Measurements from ENCODE around the gene WDR48.

Gene WDR48

DNA sequence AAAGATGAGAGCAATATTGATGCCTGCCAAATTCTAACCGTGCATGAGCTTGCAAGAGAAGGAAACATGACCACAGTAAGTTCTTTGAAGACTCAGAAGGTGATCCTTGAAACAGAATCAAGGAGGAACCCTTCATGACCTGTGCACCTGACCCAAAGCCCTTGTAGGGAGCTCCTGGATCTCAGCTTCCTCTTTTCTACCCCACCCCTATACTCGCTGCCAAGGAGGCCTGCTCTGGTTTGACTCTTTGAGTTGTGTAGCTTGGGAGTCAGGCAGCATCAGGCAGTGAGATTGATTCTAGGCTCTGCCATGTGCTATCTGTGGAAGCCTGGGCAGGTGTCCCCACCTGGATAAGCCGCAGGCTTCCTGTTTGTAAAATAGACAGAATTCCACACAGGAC lies 66.3 kb downstream of the WDR48 start:
- Mint-ChIP-seq H3K4me1 (no peaks in the 10 kb centered on the region), H3K4me3 (no peak overlapping the region), H3K27ac (no peak overlapping the region), H3K9me3 (no peaks in the 10 kb centered on the region), H3K36me3 (no peaks in the 10 kb centered on the region)
- ATAC-seq (no peak), DNase-seq (ENCODE audit: low spot score in 2 of 2) (no peak)

DNA sequence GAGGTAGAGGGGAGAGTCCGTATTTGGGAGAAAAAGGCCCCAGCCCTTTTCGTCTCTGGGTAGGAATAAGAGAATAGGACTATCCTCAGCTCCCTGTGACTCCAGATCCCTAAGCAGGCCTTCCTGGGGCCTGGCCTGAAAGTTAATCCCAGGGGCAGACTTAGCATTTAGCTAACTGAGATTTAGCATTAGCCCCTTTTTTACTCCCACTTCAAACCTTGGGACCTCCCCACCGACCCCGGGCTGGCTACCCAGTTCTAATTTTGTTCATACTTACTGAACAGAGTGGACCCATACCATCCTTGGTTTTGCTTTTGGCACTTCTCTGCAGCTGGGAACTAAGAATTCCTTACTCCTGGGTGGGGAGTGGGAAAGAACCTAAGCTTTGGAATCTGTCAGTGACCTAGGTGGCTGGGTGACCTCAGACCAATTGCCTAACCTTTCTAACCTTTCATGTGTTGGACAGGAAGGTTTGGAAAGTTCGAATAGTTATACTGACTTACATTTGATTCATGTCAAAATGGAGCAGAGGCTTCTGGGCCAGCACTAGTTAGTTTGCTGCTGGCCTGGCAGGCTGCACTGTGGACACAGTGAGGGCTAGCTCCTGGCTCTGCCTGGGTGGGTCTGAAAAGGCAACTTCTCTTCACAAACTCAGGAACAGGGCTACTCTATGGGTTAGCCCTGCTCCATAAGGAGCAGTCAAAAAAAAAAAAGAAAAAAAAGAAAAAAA lies 67.3 kb downstream of the WDR48 start:
- Mint-ChIP-seq H3K4me1 (no peaks in the 10 kb centered on the region), H3K27ac (no peak overlapping the region), H3K36me3 (no peaks in the 10 kb centered on the region), H3K4me3 (no peak overlapping the region), H3K9me3 (no peaks in the 10 kb centered on the region)
- ATAC-seq (no peak), DNase-seq (ENCODE audit: low spot score in 2 of 2) (no peak)

DNA sequence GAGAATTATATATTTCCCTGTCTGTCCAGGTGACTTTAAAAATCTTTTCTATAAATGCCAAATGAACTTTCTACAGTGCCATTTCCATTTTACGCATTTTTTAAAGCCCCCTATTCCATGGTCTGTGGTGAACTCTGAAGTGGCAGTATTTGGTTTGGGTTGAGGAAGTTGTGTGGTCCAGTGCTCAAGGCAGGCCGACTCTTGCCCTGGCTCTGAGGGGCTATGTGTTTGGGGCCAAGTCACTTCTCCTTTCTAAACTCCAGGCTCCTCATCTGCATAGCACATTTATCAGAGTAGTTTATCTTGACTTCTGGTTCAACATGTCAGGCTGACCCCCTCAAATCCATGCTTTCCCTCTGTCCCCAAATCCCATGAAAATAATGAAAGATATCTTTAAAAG lies 69.8 kb downstream of the WDR48 start:
- H3K4me1 Mint-ChIP-seq = peaks cover 4% of the 10 kb centered on the region
- ATAC-seq (no peak), DNase-seq (ENCODE audit: low spot score in 2 of 2) (no peak)
- H3K36me3 Mint-ChIP-seq = no peaks in the 10 kb centered on the region
- H3K9me3 Mint-ChIP-seq = no peaks in the 10 kb centered on the region
- no peak overlapping the region for H3K4me3 Mint-ChIP-seq
- H3K27ac Mint-ChIP-seq = peak overlapping the region; percentile 60

DNA sequence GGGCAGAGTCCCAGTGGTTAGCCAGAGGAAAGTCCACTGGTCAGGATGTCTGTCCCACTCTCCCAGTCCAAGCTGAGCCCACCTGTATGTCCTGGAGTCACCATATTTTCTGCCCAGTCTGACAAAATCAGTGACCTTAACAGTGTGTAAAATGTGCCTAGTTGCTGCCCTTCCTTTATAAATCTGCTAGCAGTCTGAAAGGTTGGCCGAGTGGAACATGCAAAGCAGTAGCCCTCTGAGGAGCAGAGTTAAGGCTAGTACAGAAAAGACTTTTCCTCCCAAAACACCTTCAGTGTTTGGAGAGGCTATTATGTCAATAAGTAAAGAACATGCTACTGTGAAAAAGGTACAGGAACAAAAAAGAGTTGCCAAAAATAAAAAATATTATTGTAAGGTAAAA lies 71.0 kb downstream of the WDR48 start:
- no peak for ATAC-seq

DNA sequence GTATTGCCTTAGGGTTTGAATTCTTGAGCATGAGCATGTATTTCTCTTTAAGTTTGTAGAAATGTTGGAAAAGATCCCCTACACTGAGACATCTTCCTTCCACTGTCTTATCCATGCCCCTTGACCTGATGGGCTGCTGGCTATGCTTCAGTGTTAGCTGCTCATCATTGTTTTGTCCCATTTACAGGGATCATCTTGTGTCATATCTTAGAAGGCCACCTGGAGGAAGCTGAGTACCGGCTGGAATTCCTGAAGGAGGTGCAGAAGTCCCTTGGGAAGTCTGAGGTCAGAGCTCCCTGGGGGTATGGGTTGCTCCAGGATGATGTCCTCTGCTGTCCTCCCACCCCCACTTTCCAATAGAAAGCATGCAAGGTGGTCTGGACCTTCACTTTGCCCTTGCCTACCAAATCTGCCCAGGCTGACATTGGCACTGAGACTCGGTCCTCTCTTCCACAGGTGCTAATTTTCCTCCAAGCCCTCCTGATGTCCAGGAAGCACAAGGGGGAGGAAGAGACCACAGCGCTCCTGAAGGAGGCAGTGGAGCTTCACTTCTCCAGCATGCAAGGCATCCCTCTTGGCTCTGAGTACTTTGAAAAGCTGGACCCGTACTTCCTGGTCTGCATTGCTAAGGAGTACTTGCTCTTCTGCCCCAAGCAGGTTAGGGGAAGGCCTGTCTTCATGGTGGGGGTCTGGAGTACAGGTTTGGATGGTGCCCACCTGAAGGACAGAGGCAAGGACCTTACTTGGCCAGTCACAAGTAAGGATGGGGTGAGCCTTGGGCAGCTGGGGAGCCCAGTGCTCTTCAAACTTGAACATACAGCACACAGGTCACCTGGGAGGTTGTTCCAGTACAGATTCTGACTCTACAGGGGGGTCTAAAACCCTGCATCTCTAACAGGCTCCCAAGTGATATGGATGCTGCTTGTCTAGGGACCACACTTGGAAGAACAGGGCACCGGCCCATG lies 73.3 kb downstream of the WDR48 start:
- ATAC-seq (no peak), DNase-seq (ENCODE audit: low spot score in 2 of 2) (no peak)
- no peaks in the 10 kb centered on the region for H3K9me3 Mint-ChIP-seq
- no peak overlapping the region for H3K4me3 Mint-ChIP-seq
- peaks cover 6% of the 10 kb centered on the region for H3K36me3 Mint-ChIP-seq
- peaks cover 24% of the 10 kb centered on the region for H3K4me1 Mint-ChIP-seq
- H3K27ac Mint-ChIP-seq = no peak overlapping the region

More for the DNA sequence above, 71.0 kb downstream of the WDR48 start:
- Mint-ChIP-seq H3K4me3 (no peak overlapping the region), H3K9me3 (no peaks in the 10 kb centered on the region), H3K27ac (no peak overlapping the region), H3K4me1 (peaks cover 16% of the 10 kb centered on the region), H3K36me3 (no peaks in the 10 kb centered on the region)
- no peak for DNase-seq (ENCODE audit: low spot score in 2 of 2)

DNA sequence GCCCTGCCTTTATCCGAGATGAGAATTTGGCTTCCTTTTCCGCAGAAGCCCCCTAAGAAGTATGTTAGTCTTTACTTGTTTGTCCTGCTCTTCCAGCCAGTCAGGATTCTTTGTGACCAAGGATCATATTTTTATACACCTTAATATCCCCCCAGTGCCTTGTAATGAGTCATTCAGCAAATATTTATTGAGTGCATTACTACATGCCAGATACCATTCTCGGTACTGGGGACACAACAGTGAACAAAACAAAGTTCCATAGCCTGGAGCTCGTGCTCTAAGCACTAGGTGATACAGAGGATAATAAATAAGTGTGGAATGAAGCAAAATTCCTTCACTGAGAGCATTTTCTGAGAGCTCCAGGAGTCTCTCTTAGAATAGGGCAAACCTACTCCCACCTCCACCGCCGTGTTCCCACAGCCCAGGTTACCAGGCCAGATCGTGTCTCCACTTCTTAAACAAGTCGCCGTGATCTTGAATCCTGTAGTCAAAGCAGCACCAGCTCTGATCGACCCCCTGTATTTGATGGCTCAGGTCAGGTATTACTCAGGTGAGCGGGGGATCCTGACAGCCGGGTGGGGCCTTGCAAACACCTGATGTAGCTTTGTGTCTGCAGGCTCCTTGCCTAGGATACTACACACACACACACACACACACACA lies 74.2 kb downstream of the WDR48 start:
- Mint-ChIP-seq H3K36me3 (peaks cover 6% of the 10 kb centered on the region), H3K9me3 (no peaks in the 10 kb centered on the region), H3K4me1 (peaks cover 24% of the 10 kb centered on the region), H3K4me3 (no peak overlapping the region), H3K27ac (no peak overlapping the region)
- DNase-seq (ENCODE audit: low spot score in 2 of 2) (no peak), ATAC-seq (no peak)

DNA sequence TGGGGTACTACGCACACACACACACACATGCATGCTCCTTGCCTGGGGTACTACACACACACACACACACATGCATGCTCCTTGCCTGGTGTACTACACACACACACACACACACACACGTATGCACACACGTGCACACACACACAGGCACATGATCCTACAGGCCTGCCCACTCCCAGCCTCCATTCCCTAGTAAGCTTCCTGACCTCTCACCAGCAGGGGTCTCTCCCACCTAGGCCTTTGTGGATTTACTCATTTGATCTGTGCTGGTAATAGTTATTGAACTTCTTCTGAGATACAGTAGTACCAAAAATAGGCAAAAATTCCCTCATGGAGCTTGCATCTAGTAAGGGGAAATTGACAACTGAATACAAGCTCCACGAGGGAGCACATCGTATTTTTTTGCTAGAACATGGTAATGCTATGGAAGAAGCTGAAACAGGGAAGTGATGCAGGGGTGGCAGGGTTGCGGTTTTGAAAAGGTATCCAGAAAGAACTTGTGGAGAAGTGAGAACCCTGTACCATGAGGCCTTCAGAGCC lies 74.8 kb downstream of the WDR48 start:
- Mint-ChIP-seq H3K4me1 (peaks cover 24% of the 10 kb centered on the region), H3K27ac (no peak overlapping the region), H3K36me3 (peaks cover 6% of the 10 kb centered on the region), H3K9me3 (no peaks in the 10 kb centered on the region), H3K4me3 (no peak overlapping the region)
- DNase-seq (ENCODE audit: low spot score in 2 of 2) (no peak), ATAC-seq (peak; percentile 59)

DNA sequence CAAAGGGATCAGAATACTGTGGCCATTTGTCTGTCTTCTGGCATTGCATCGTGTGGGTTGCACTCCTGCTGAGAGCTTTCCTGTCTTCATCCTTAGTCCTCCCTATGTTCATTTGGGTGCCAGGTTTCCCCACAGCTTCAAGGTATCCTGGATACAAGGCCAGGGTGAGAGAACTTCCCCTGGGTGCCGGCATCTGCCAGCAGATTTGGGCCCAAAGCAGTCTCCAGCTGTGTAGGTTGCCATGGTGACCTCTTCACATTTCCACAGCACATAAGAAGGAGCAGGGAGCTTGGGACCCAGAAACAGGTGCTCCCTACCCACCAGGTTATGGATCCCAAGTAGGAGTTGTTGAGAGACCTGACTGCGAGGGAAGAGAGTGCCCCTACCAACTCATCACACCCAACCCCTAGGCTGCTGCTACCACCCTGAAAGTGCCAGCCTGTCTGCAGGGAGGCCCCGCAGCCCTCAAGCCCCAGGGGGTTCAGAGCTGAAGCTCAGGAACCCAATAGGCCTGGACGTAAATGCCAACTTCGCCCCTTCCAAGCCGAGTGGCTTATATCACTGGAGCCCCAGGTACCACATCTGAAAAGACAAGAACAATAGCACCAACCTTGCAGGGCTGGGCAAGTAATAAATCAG lies 75.6 kb downstream of the WDR48 start:
- peaks cover 6% of the 10 kb centered on the region for H3K36me3 Mint-ChIP-seq
- H3K27ac Mint-ChIP-seq = peak overlapping the region; percentile 82
- no peak for DNase-seq (ENCODE audit: low spot score in 2 of 2)
- peaks cover 24% of the 10 kb centered on the region for H3K4me1 Mint-ChIP-seq
- ATAC-seq = no peak
- H3K4me3 Mint-ChIP-seq = no peak overlapping the region
- H3K9me3 Mint-ChIP-seq = no peaks in the 10 kb centered on the region

DNA sequence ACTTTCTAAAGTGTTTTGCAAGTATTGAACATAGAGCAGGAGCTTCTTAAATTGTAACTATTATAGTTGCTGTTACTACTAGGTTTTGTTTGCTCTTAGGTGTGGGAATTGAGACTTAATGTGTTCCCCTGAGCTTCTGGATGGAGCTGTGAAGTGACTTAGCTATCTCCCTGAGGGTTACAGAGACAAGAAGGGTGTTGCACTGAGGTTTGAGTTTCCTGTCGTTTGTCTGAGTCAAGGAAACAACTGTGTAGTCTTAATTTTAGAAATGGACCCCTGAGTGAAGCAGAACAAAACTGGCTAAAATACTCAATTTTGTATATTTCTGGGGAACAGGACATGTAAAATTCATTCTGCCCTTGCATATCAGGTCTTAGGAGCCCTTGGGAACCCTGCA lies 76.1 kb downstream of the WDR48 start:
- DNase-seq (ENCODE audit: low spot score in 2 of 2) (no peak), ATAC-seq (peak; percentile 56)
- Mint-ChIP-seq H3K4me3 (no peak overlapping the region), H3K9me3 (no peaks in the 10 kb centered on the region), H3K4me1 (peaks cover 24% of the 10 kb centered on the region), H3K27ac (peak overlapping the region; percentile 82), H3K36me3 (peaks cover 6% of the 10 kb centered on the region)

DNA sequence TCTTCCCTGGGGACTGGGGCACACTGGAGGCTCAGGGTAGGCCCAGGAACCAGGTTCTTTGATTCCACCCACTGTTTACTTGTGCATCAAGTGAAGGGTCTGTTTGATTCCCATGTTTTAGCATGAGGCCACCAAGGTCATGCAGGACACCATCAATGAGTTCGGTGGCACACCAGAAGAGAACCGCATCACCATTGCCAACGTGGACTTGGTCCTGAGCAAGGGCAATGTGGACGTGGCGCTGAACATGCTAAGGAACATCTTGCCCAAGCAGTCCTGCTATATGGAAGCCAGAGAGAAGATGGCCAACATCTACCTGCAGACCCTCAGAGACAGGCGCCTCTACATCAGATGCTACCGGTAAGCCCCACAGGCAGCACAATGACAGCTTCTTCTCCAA lies 77.1 kb downstream of the WDR48 start:
- H3K4me1 Mint-ChIP-seq = peaks cover 29% of the 10 kb centered on the region
- H3K9me3 Mint-ChIP-seq = no peaks in the 10 kb centered on the region
- no peak for ATAC-seq
- H3K4me3 Mint-ChIP-seq = no peak overlapping the region
- no peak for DNase-seq (ENCODE audit: low spot score in 2 of 2)
- H3K27ac Mint-ChIP-seq = no peak overlapping the region
- H3K36me3 Mint-ChIP-seq = peaks cover 7% of the 10 kb centered on the region

DNA sequence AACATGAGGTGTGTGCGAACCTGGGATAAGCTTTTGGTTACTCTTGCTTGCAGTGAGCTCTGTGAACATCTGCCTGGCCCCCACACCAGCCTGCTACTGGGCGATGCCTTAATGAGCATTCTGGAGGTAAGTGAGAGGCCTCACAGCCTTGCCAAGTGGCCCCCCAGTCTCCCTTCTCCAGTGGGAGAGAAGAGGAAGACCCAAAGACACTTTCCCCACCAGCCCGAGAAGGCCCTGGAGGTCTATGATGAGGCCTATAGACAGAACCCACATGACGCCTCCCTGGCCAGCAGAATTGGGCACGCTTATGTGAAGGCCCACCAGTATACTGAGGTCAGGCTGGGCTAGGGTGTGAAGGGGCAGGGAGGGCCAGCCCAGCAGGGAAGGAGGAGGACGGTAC lies 78.2 kb downstream of the WDR48 start:
- no peak for DNase-seq (ENCODE audit: low spot score in 2 of 2)
- Mint-ChIP-seq H3K9me3 (no peaks in the 10 kb centered on the region), H3K27ac (peak overlapping the region; percentile 6), H3K36me3 (peaks cover 18% of the 10 kb centered on the region), H3K4me3 (no peak overlapping the region), H3K4me1 (peaks cover 31% of the 10 kb centered on the region)
- ATAC-seq = no peak

DNA sequence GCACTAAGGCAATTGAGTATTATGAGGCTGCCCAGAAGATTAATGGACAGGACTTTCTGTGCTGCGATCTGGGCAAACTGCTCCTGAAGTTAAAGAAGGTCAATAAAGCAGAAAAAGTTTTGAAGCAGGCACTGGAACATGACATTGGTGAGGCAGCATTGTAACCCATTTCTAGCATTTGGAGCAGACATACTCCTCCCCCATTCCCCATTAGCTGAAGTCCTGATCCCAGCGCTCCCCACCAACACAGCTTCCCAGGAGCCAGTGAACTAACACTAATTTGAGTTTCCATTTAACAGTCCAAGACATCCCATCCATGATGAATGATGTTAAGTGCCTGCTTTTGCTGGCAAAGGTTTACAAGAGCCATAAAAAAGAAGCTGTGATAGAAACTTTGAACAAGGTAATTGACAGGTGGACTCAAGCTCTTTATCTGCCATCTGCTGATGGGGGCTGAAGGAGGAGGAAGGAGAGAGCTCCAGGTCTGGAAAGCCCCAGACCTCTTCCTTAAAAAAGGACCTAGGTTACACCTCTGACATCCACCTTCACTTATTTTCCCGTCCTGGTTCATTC lies 79.0 kb downstream of the WDR48 start:
- no peak overlapping the region for H3K4me3 Mint-ChIP-seq
- H3K27ac Mint-ChIP-seq = peak overlapping the region; percentile 12
- H3K4me1 Mint-ChIP-seq = peaks cover 31% of the 10 kb centered on the region
- DNase-seq (ENCODE audit: low spot score in 2 of 2) (no peak), ATAC-seq (no peak)
- H3K36me3 Mint-ChIP-seq = peaks cover 25% of the 10 kb centered on the region
- H3K9me3 Mint-ChIP-seq = no peaks in the 10 kb centered on the region

DNA sequence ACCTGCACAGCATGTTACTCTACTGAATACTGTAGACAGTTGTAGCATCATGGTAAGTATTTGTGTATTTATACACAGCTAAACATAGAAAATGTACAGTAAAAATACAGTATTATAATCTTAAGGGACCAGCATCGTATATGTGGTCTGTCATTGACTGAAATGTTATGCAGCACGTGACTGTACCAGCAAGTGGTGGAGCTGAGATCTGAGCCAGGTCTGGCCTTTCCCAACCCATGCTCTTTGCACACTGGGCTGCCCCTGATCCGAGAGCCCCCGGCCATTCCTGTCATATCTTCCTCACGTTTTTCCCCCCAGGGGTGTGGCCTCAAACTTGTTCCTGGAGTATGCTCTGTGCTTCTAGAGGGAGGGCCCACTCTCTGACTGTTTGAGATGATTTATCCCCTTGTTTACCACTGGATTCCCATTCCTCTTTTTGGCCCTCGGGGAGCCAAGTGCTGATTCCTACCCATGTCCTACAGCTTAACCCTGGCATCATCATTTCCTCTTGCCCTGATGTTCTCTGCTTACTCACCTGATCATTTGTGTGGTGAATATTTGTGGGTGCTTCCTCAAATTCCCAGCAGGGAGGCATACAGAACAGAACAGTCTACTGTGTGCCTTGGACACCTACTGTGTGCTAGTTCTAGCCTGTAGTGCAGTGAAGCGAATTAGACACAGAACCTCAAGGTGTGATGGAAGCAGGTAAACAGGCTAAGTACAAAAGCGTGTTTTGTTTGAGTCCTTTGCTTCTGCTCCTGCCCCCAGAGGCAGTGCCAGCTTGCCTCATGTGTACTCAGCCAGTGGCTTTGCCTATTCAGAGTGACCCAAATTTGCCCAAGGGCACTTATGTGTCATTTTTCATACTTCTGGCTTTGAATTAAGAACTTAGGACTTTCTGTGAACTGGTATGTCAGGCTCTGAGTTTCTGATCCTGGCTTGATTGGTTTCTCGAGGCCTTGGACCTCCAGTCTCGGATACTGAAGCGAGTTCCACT lies 80.6 kb downstream of the WDR48 start:
- DNase-seq (ENCODE audit: low spot score in 2 of 2) (no peak), ATAC-seq (no peak)
- Mint-ChIP-seq H3K4me3 (no peak overlapping the region), H3K27ac (no peak overlapping the region), H3K36me3 (peaks cover 37% of the 10 kb centered on the region), H3K9me3 (no peaks in the 10 kb centered on the region), H3K4me1 (peaks cover 30% of the 10 kb centered on the region)

DNA sequence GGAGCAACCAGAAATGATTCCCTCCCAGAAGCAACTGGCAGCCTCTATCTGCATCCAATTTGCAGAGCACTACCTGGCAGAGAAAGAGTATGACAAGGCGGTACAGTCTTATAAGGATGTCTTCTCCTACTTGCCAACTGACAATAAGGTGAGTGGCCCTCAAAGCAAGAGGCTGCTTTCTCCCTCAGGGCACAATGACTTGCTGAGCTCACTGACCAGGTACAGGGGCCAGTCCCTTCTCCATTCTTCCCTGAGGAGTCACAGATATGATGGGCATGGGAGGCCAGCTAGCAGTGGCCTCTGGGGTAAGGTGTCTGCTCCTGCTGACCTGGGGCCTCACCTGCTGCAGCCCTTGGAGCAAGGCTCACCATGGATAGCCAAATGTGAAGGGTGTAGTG lies 81.3 kb downstream of the WDR48 start:
- ATAC-seq = no peak
- H3K36me3 Mint-ChIP-seq = peaks cover 44% of the 10 kb centered on the region

More for the DNA sequence above, 81.3 kb downstream of the WDR48 start:
- DNase-seq (ENCODE audit: low spot score in 2 of 2) = no peak
- Mint-ChIP-seq H3K4me1 (peaks cover 30% of the 10 kb centered on the region), H3K4me3 (no peak overlapping the region), H3K27ac (no peak overlapping the region), H3K9me3 (no peaks in the 10 kb centered on the region)

All from stimulated activated effector memory CD8-positive, alpha-beta T cell treated with anti-CD3 and anti-CD28 coated beads, Interleukin-12 subunit alpha, Interleukin-12 subunit beta, amount 100 ng/mL, for 72 hours (primary cell).